ENCODE measurements around the gene RIC8A.

RIC8A gene

DNA sequence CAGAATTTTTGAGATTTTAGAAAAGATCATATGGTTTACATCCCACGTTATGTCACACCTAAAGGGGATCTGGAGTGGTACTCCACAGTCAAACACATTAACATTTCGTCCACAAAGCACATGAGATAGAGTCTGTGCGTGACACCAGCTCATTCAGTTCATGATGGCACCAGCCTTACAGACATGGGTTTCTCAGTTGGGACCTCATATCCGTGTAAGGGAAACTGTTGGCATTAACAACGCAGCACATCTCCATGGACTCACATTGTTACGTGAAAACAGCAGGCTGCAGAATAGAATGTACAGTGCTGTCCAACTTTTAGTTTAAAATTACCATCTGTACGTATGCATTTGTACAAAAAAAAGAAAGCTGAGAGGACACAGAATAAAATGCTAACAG, 14.0 kb downstream of the RIC8A start:
- no peak for DNase-seq (ENCODE audit: low read depth, low spot score)
- in situ Hi-C loops (cut with HindIII; ENCODE audit: low sequenced_read_pairs), result no loop called here
- TF ChIP-seq, protein P1, sequence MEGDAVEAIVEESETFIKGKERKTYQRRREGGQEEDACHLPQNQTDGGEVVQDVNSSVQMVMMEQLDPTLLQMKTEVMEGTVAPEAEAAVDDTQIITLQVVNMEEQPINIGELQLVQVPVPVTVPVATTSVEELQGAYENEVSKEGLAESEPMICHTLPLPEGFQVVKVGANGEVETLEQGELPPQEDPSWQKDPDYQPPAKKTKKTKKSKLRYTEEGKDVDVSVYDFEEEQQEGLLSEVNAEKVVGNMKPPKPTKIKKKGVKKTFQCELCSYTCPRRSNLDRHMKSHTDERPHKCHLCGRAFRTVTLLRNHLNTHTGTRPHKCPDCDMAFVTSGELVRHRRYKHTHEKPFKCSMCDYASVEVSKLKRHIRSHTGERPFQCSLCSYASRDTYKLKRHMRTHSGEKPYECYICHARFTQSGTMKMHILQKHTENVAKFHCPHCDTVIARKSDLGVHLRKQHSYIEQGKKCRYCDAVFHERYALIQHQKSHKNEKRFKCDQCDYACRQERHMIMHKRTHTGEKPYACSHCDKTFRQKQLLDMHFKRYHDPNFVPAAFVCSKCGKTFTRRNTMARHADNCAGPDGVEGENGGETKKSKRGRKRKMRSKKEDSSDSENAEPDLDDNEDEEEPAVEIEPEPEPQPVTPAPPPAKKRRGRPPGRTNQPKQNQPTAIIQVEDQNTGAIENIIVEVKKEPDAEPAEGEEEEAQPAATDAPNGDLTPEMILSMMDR (IDR thresholded peaks at IDR 0.05; ENCODE audit: low read depth, low read length), result no peak
- no peak overlapping the region for H3K4me3 ChIP-seq (ENCODE audit: low read depth, low read length)

DNA sequence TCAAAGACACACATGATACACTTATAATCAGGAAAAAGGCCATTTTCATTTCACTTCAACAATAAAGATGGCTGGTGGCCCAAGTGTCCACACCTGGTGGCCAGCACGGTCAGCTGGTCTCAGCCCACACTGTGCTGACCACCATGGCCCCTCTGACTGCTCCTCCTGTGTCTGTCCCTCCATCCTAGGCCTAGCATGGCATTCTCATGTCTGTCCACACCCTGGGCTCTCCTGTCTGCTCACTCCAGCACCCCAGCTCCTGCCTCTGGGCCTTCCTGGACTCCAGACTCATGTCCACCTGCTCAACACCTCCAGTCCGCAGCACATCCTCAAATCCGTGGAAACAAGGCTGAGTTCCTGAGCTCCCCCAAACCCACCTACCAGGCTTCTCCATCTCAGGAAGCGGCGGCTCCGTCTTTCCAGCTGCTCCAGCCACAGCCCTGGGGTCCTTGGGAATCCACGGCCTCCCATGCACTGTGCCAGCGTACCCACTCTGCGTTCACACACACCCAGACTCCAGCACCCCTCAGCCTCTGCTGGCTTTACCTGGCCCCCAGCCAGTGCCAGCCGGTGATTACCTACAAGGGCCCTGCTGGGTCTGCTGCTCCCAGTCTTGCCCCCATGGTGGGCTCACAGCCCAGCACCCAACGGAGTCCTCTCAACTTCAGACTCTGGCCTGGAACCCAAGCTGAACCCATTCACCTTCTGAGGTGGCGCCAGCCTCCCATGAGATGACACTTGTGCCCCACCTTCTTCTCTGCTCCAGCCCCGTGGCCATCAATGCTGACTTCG, 14.7 kb downstream of the RIC8A start:
- no peak for DNase-seq (ENCODE audit: low read depth, low spot score)
- no peak overlapping the region for H3K4me3 ChIP-seq (ENCODE audit: low read depth, low read length)
- TF ChIP-seq, protein P1 (IDR thresholded peaks at IDR 0.05; ENCODE audit: low read depth, low read length), result no peak
- in situ Hi-C loops (cut with HindIII; ENCODE audit: low sequenced_read_pairs), result no loop called here

DNA sequence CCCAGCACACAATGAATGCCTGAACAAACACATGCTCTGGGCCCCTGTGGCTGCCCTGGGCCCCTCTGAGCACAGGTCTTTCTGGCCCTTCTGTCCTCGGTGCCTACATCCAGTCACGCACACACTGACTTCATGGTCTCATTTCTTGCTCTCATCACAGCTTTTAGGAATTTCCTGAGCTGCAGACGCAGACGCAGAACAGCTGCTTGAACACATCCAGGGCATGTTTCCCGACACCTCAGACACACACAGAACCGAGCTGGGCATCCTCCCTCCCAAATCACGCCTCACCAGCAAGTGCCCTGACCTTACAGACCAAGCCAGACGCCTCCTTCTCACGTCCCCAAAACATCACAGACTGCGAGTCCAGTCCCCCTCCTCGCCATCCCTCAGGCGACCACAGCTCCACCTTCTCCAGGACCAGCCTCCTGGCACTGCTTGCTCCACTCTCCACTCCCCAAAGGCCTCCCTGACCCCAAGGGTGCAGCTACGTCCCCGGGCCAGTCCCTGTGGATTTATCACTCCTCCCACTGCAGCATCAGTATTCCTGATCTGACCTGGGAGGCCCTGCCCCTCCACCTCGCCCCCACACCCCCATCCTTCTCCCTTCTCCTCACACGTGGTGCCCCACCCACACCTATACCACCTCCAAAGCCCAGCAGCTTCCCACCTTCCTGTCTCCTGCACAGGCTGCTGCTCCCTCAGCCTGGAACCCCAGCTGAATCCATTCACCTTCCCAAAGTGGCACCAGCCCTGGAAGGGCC, 15.7 kb downstream of the RIC8A start:
- no peak overlapping the region for H3K4me3 ChIP-seq (ENCODE audit: low read depth, low read length)
- DNase-seq (ENCODE audit: low read depth, low spot score), result no peak
- in situ Hi-C loops (cut with HindIII; ENCODE audit: low sequenced_read_pairs), result no loop called here
- TF ChIP-seq, protein P1 (IDR thresholded peaks at IDR 0.05; ENCODE audit: low read depth, low read length), result no peak

DNA sequence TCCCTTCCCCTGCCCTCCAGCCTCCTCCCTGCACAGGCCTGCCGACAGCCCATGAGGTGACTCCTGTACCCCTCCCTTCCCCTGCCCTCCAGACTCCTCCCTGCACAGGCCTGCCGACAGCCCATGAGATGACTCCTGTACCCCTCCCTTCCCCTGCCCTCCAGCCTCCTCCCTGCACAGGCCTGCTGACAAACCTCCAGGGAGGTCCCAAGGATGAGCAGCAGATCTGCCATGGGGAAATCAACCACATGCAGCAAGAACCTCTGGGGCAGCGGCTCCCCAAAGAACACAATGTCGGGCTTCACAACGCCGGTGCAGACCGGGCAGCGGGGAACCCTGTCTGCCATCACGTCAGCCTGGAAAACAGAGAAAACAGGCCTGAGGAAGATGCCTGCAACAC, 16.4 kb downstream of the RIC8A start:
- no peak overlapping the region for H3K4me3 ChIP-seq (ENCODE audit: low read depth, low read length)
- TF ChIP-seq, protein P1 (IDR thresholded peaks at IDR 0.05; ENCODE audit: low read depth, low read length), result no peak
- no peak for DNase-seq (ENCODE audit: low read depth, low spot score)
- in situ Hi-C loops (cut with HindIII; ENCODE audit: low sequenced_read_pairs), result no loop called here

DNA sequence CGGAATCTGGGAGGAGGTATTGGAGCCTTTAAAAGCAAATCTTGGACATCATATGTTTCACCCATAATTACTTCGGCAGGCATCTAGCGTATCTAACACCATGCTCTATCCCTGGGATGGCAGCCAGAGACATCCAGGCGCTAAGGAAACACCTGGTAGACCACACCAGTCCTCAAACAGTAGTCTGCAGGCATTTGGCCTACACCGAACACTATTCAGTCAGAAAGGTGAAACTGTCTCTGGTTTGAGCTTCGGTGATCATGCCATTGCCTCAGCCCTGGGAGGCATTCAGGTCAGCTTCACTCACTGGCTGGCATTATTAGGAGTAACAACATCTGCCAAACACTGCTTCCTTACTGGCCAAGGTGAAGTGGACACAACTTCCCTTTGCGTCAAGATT, 16.9 kb downstream of the RIC8A start:
- TF ChIP-seq, protein P1 (IDR thresholded peaks at IDR 0.05; ENCODE audit: low read depth, low read length), result no peak
- DNase-seq (ENCODE audit: low read depth, low spot score), result no peak
- in situ Hi-C loops (cut with HindIII; ENCODE audit: low sequenced_read_pairs), result no loop called here
- H3K4me3 ChIP-seq (ENCODE audit: low read depth, low read length), result no peak overlapping the region

DNA sequence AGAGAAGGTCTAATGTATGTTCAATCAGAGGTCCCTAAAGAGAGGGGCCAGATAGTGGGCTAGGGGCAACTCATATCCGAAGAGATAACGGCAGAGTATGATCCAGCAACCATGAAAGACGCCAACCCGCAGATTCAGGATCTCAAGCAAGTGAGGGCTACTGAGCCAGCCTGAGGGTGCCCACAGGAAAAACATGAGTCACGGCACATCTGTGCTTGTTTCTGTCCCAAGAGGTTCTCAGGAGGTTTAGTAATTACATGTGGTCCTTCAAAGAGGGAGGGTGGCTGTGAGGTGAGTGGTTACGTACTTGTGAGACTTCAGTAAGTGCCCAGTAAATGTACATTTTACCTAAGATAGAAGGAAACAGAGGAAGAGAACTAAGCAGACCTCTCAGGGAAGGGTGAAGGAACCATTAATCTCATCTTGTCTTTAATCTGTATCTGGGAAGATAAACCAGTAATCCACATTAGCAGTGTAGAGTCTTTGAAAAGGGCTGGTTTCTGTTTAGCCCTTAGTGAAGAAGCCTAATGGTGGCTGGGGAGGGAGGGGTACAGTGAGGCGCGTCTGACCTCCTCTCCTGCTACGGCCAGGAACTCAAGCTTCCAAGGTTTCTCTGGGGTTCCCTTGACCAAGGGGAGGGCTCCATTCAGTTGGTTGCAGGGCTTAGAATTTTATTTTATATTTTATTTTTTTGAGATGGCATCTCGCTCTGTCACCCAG, 18.4 kb downstream of the RIC8A start:
- no peak overlapping the region for H3K4me3 ChIP-seq (ENCODE audit: low read depth, low read length)
- in situ Hi-C loops (cut with HindIII; ENCODE audit: low sequenced_read_pairs), result no loop called here
- TF ChIP-seq, protein P1 (IDR thresholded peaks at IDR 0.05; ENCODE audit: low read depth, low read length), result no peak
- peak; percentile 37 for DNase-seq (ENCODE audit: low read depth, low spot score)
